KMS-11 (cell line): Measurements from ENCODE around the gene CLDN12.

Experiments used
- H2AFZ ChIP-seq: fragments of 200-600 bp; sonication (generic); 2 replicates; pipeline ENCODE4 v1.6.1; 2016; ENCODE audit warnings: antibody characterized with exemption, mixed run types, low read depth
- H3K27ac ChIP-seq: fragments of 200-600 bp; sonication (generic); 2 replicates; pipeline ENCODE4 v1.6.1; 2016; ENCODE audit warnings: mild to moderate bottlenecking, mixed run types
- H3K27me3 ChIP-seq: fragments of 200-600 bp; sonication (generic); 2 replicates; pipeline ENCODE4 v1.6.1; 2017; ENCODE audit warnings: mild to moderate bottlenecking, low read depth, mixed run types, moderate library complexity; ENCODE audit not compliant: insufficient read depth
- H3K36me3 ChIP-seq: fragments of 200-600 bp; sonication (generic); 2 replicates; pipeline ENCODE4 v1.6.1; 2017; ENCODE audit warnings: mild to moderate bottlenecking, mixed run types; ENCODE audit not compliant: insufficient read depth
- H3K4me1 ChIP-seq: fragments of 200-600 bp; sonication (generic); 2 replicates; pipeline ENCODE4 v1.6.1; 2016; ENCODE audit warnings: mild to moderate bottlenecking, low read depth, mixed run types; ENCODE audit not compliant: poor library complexity, severe bottlenecking
- H3K4me2 ChIP-seq: fragments of 200-600 bp; sonication (generic); 2 replicates; pipeline ENCODE4 v1.7.0; 2016; ENCODE audit warnings: mild to moderate bottlenecking, mixed run types
- H3K4me3 ChIP-seq: fragments of 200-600 bp; sonication (generic); IDR thresholded peaks from 2 replicates; pipeline ENCODE4 v1.6.1; 2017; ENCODE audit warnings: low read depth, low read length, mixed read lengths; ENCODE audit not compliant: insufficient read depth
- H3K79me2 ChIP-seq: fragments of 200-600 bp; sonication (generic); 2 replicates; pipeline ENCODE4 v1.6.1; 2016; ENCODE audit warnings: low read depth, mixed run types; ENCODE audit not compliant: insufficient read depth
- H3K9ac ChIP-seq: fragments of 200-600 bp; sonication (generic); 2 replicates; pipeline ENCODE4 v1.6.1; 2016; ENCODE audit warnings: mild to moderate bottlenecking, mixed run types
- H4K20me1 ChIP-seq: fragments of 200-600 bp; sonication (generic); 2 replicates; pipeline ENCODE4 v1.6.1; 2016; ENCODE audit warnings: mild to moderate bottlenecking, mixed run types; ENCODE audit not compliant: insufficient read depth
- TF ChIP-seq, protein P1 (sequence below): fragments of 200-600 bp; sonication (generic); conservative IDR thresholded peaks from 2 replicates; pipeline ENCODE4 v1.6.1; 2017; ENCODE audit warnings: low read depth, mild to moderate bottlenecking, antibody characterized with exemption, low read length, moderate library complexity, mixed read lengths

Gene CLDN12

GRCh38 chr7:90387470-90388240 is 15.6 kb upstream of the CLDN12 start:
- H3K36me3 ChIP-seq, result peaks cover 3% of the 10 kb centered on the region; the same call in 1 of the 2 replicates
- no peaks in the 10 kb centered on the region for H3K79me2 ChIP-seq
- no peak overlapping the region for H3K9ac ChIP-seq
- no peak overlapping the region for H3K27ac ChIP-seq
- no peaks in the 10 kb centered on the region for H3K27me3 ChIP-seq
- H2AFZ ChIP-seq, result no peak overlapping the region
- H4K20me1 ChIP-seq, result no peaks in the 10 kb centered on the region
- H3K4me1 ChIP-seq, result no peaks in the 10 kb centered on the region
- TF ChIP-seq, protein P1, sequence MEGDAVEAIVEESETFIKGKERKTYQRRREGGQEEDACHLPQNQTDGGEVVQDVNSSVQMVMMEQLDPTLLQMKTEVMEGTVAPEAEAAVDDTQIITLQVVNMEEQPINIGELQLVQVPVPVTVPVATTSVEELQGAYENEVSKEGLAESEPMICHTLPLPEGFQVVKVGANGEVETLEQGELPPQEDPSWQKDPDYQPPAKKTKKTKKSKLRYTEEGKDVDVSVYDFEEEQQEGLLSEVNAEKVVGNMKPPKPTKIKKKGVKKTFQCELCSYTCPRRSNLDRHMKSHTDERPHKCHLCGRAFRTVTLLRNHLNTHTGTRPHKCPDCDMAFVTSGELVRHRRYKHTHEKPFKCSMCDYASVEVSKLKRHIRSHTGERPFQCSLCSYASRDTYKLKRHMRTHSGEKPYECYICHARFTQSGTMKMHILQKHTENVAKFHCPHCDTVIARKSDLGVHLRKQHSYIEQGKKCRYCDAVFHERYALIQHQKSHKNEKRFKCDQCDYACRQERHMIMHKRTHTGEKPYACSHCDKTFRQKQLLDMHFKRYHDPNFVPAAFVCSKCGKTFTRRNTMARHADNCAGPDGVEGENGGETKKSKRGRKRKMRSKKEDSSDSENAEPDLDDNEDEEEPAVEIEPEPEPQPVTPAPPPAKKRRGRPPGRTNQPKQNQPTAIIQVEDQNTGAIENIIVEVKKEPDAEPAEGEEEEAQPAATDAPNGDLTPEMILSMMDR, result no peak
- H3K4me2 ChIP-seq, result no peak overlapping the region
- H3K4me3 ChIP-seq, result no peak overlapping the region

GRCh38 chr7:90390926-90391325 is 12.3 kb upstream of the CLDN12 start:
- no peaks in the 10 kb centered on the region for H3K36me3 ChIP-seq
- H2AFZ ChIP-seq, result no peak overlapping the region
- no peak overlapping the region for H3K4me2 ChIP-seq

GRCh38 chr7:90391488-90391887 is 11.8 kb upstream of the CLDN12 start:
- no peak overlapping the region for H3K27ac ChIP-seq
- no peaks in the 10 kb centered on the region for H3K4me1 ChIP-seq
- H3K9ac ChIP-seq, result no peak overlapping the region
- H2AFZ ChIP-seq, result no peak overlapping the region
- TF ChIP-seq, protein P1, result no peak
- H3K4me3 ChIP-seq, result no peak overlapping the region
- no peaks in the 10 kb centered on the region for H3K36me3 ChIP-seq
- H3K79me2 ChIP-seq, result no peaks in the 10 kb centered on the region
- no peaks in the 10 kb centered on the region for H4K20me1 ChIP-seq
- no peak overlapping the region for H3K4me2 ChIP-seq
- H3K27me3 ChIP-seq, result no peaks in the 10 kb centered on the region

More at GRCh38 chr7:90390926-90391325, 12.3 kb upstream of the CLDN12 start:
- H3K79me2 ChIP-seq, result no peaks in the 10 kb centered on the region
- no peaks in the 10 kb centered on the region for H4K20me1 ChIP-seq
- H3K27ac ChIP-seq, result no peak overlapping the region
- no peaks in the 10 kb centered on the region for H3K4me1 ChIP-seq
- H3K9ac ChIP-seq, result no peak overlapping the region
- no peaks in the 10 kb centered on the region for H3K27me3 ChIP-seq
- H3K4me3 ChIP-seq, result no peak overlapping the region
- TF ChIP-seq, protein P1, result no peak

DNA sequence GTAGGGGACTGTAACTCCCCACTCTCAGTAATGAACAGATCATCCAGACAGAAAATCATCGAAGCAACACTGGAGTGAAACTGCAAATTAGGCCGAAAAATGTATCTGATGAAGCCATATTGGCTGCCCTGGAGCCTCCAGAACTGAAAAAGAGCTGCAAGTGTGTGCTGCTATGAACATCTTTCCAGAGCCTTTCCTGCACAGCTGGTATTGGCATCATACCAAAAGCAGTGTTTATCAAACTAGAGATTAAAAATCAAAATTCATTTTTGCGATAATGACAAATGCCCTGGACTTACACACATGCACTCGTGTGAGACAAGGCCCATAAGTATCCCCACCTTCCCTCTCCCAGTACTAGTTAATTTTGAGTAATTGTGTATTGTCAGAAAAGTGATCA is 6.8 kb upstream of the CLDN12 start:
- Histone ChIP-seq H3K9ac (no peak overlapping the region), H2AFZ (no peak overlapping the region), H3K79me2 (no peaks in the 10 kb centered on the region), H3K36me3 (no peaks in the 10 kb centered on the region), H3K27ac (no peak overlapping the region), H4K20me1 (no peaks in the 10 kb centered on the region), H3K4me2 (no peak overlapping the region), H3K4me3 (no peak overlapping the region), H3K4me1 (no peaks in the 10 kb centered on the region), H3K27me3 (no peaks in the 10 kb centered on the region)
- TF ChIP-seq, protein P1, result no peak
